SJCRH30 (cell line): ENCODE results near the gene SEC24C. TPM values are rescaled to one million over a fixed set of nuclear protein-coding genes. Genes with fewer than 3 reads are reported as not detected.

ENCODE experiments used
- DNase-seq, 2 experiments: peaks; one replicate each; pipeline ENCODE4 v3.0.0-alpha.2; 2015 to 2020
- H3K27ac ChIP-seq: fragments of 250-450 bp; sonication (Bioruptor Pico); 2 replicates; pipeline ENCODE4 v1.5.1; 2020; ENCODE audit warnings: mild to moderate bottlenecking, moderate library complexity
- H3K27me3 ChIP-seq: fragments of 250-450 bp; sonication (Bioruptor Pico); 2 replicates; pipeline ENCODE4 v1.5.1; 2020; ENCODE audit warnings: mild to moderate bottlenecking, moderate library complexity
- H3K36me3 ChIP-seq: fragments of 250-450 bp; sonication (Bioruptor Pico); 2 replicates; pipeline ENCODE4 v1.5.1; 2020; ENCODE audit warnings: mild to moderate bottlenecking, moderate library complexity
- H3K4me1 ChIP-seq: fragments of 250-450 bp; sonication (Bioruptor Pico); 2 replicates; pipeline ENCODE4 v1.5.1; 2020; ENCODE audit warnings: mild to moderate bottlenecking, moderate library complexity
- H3K4me3 ChIP-seq: fragments of 250-450 bp; sonication (Bioruptor Pico); 2 replicates; pipeline ENCODE4 v1.5.1; 2020; ENCODE audit warnings: mild to moderate bottlenecking, moderate library complexity
- H3K9me3 ChIP-seq: fragments of 250-450 bp; sonication (Bioruptor Pico); replicated peaks from 2 replicates; pipeline ENCODE4 v1.5.1; 2020; ENCODE audit warnings: mild to moderate bottlenecking, moderate library complexity
- total RNA-seq: library from RNA; depleted of rRNA; stranded (reverse); fragments of >200 nt; shearing (Covaris generic); gene quantifications from 2 replicates; pipeline ENCODE4 v1.2.3, GENCODE V29; 2014

The SEC24C gene
- total RNA-seq, 1 experiment from 2014 or later, result 92.2 TPM

DNA sequence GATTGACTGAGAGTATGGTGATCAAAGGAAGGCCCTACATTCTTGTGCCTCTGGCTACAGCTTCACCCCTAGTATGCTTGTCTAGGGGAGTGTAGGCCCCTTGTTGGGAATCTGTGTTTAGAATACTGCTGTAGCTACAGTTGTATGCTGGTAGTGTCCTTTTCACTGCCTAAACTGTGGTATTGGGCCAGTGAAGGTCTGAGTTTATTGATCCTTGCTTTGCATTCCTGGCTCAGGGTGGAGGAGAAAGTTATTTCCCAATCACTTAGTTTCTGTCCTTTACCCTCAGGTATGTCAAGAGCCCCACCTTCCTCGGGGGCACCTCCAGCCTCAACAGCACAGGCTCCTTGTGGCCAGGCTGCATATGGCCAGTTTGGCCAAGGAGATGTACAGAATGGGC is 6.6 kb downstream of the SEC24C start:
- no peak overlapping the region for H3K4me3 ChIP-seq
- H3K4me1 ChIP-seq, result no peaks in the 10 kb centered on the region
- H3K27ac ChIP-seq, result no peak overlapping the region
- DNase-seq, result no peak
- H3K9me3 ChIP-seq, result no peaks in the 10 kb centered on the region
- peaks cover 75% of the 10 kb centered on the region for H3K36me3 ChIP-seq
- no peaks in the 10 kb centered on the region for H3K27me3 ChIP-seq

DNA sequence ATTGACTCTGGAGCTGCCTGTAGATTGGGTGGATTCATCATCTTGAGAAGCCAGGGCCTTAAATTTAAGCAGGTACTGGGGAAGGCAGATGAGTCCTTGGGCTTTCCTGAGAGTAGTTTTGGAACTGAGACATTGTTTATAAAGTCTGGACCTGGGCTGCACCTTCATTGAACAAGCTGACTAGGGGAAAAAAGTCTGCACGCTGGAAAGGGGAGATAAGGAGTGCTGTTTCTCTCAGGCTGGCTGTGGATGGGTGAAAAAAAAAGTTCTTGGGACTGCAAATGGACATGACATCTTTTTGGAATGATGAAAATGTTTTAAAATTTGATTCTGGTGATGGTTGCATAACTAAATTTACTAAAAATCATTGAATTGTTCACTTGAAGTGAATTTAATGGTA is 12.0 kb downstream of the SEC24C start:
- H3K4me1 ChIP-seq, result peaks cover 8% of the 10 kb centered on the region
- no peak for DNase-seq
- no peak overlapping the region for H3K4me3 ChIP-seq
- no peaks in the 10 kb centered on the region for H3K9me3 ChIP-seq
- H3K27ac ChIP-seq, result no peak overlapping the region
- H3K36me3 ChIP-seq, result peaks cover 53% of the 10 kb centered on the region
- no peaks in the 10 kb centered on the region for H3K27me3 ChIP-seq

- Histone ChIP-seq H3K9me3 (no peaks in the 10 kb centered on the region), H3K27me3 (no peaks in the 10 kb centered on the region), H3K4me1 (peaks cover 17% of the 10 kb centered on the region), H3K27ac (no peak overlapping the region), H3K4me3 (no peak overlapping the region), H3K36me3 (peaks cover 53% of the 10 kb centered on the region)
- no peak for DNase-seq
These were observed 14.7 kb downstream of the SEC24C start for GRCh38 chr10:73758704-73759511.

- Histone ChIP-seq H3K36me3 (peaks cover 49% of the 10 kb centered on the region), H3K4me3 (no peak overlapping the region), H3K9me3 (no peaks in the 10 kb centered on the region), H3K27ac (no peak overlapping the region), H3K27me3 (no peaks in the 10 kb centered on the region), H3K4me1 (peaks cover 17% of the 10 kb centered on the region)
- DNase-seq, result no peak
These were observed 15.4 kb downstream of the SEC24C start for GRCh38 chr10:73759512-73760115.

DNA sequence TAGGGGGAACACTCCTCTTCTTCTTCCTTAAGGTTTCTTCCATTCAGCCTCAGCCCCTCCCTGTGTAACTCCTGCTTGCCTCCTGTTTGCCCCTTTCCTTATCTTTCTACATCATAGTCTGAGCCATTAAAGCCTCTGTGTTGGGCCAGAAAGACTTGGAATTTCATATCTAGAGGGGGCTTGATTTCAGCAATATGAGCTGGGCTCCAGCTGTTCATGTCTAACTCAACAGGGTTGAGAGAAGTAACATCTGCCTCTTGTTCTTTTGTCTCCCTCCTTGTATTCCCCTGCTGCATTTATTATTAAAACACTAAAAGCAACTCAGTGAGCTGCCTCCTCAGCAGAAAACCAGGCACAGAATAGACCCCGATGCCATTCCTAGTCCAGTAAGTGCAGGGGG is 17.6 kb downstream of the SEC24C start:
- H3K9me3 ChIP-seq, result no peaks in the 10 kb centered on the region
- H3K27ac ChIP-seq, result peak overlapping the region; percentile 24; the same call in 1 of the 2 replicates
- no peaks in the 10 kb centered on the region for H3K27me3 ChIP-seq
- H3K4me1 ChIP-seq, result peaks cover 17% of the 10 kb centered on the region
- no peak overlapping the region for H3K4me3 ChIP-seq
- H3K36me3 ChIP-seq, result peaks cover 67% of the 10 kb centered on the region
- peak in 1 of 2 experiments; percentile 44 for DNase-seq

GRCh38 chr10:73762915-73763314 is 18.7 kb downstream of the SEC24C start:
- peaks cover 77% of the 10 kb centered on the region for H3K36me3 ChIP-seq
- no peak overlapping the region for H3K4me3 ChIP-seq
- H3K27ac ChIP-seq, result no peak overlapping the region
- no peaks in the 10 kb centered on the region for H3K9me3 ChIP-seq
- peaks cover 17% of the 10 kb centered on the region for H3K4me1 ChIP-seq
- DNase-seq, result no peak
- H3K27me3 ChIP-seq, result no peaks in the 10 kb centered on the region

- Histone ChIP-seq H3K36me3 (peaks cover 78% of the 10 kb centered on the region), H3K9me3 (no peaks in the 10 kb centered on the region), H3K4me1 (peaks cover 17% of the 10 kb centered on the region), H3K4me3 (no peak overlapping the region), H3K27ac (no peak overlapping the region), H3K27me3 (no peaks in the 10 kb centered on the region)
- DNase-seq, result no peak
These were observed 19.2 kb downstream of the SEC24C start for GRCh38 chr10:73763343-73763742.

GRCh38 chr10:73765066-73765465 is 20.9 kb downstream of the SEC24C start:
- Histone ChIP-seq H3K36me3 (peaks cover 86% of the 10 kb centered on the region), H3K4me1 (peaks cover 10% of the 10 kb centered on the region)
- DNase-seq, result no peak

DNA sequence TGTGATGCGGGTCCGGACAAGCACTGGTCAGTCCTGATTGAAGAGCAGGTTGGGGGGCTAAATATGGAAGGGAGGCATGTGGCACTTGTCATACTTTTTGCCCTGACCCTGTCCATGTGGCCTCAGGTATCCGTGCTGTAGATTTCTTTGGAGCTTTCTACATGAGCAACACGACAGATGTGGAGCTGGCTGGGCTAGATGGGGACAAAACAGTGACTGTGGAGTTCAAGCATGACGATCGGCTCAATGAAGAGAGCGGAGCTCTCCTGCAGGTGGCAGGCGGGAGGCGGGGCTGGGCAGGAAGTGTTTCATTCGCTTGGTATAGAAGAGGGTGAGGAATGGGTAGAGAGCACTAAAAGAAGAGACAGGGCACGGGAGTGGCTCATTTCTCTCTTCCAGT is 24.7 kb downstream of the SEC24C start:
- Histone ChIP-seq H3K27ac (no peak overlapping the region), H3K36me3 (peaks cover 62% of the 10 kb centered on the region), H3K27me3 (no peaks in the 10 kb centered on the region), H3K4me3 (no peak overlapping the region), H3K4me1 (peaks cover 4% of the 10 kb centered on the region), H3K9me3 (no peaks in the 10 kb centered on the region)
- no peak for DNase-seq

More at GRCh38 chr10:73765066-73765465, 20.9 kb downstream of the SEC24C start:
- Histone ChIP-seq H3K4me3 (no peak overlapping the region), H3K27me3 (no peaks in the 10 kb centered on the region), H3K27ac (no peak overlapping the region), H3K9me3 (no peaks in the 10 kb centered on the region)

GRCh38 chr10:73769396-73769795 is 25.2 kb downstream of the SEC24C start:
- H3K4me3 ChIP-seq, result no peak overlapping the region

GRCh38 chr10:73771722-73772280 is 27.6 kb downstream of the SEC24C start:
- Histone ChIP-seq H3K27ac (peak overlapping the region; percentile 77), H3K27me3 (no peaks in the 10 kb centered on the region), H3K9me3 (no peaks in the 10 kb centered on the region), H3K4me3 (peak overlapping the region; percentile 72), H3K4me1 (peaks cover 5% of the 10 kb centered on the region), H3K36me3 (peaks cover 45% of the 10 kb centered on the region)
- DNase-seq, result peak in 1 of 2 experiments; percentile 54

More at GRCh38 chr10:73769396-73769795, 25.2 kb downstream of the SEC24C start:
- Histone ChIP-seq H3K27me3 (no peaks in the 10 kb centered on the region), H3K27ac (no peak overlapping the region), H3K9me3 (no peaks in the 10 kb centered on the region), H3K4me1 (peaks cover 5% of the 10 kb centered on the region), H3K36me3 (peaks cover 59% of the 10 kb centered on the region)
- DNase-seq, result no peak

- Histone ChIP-seq H3K36me3 (peaks cover 41% of the 10 kb centered on the region), H3K27me3 (no peaks in the 10 kb centered on the region), H3K9me3 (no peaks in the 10 kb centered on the region), H3K4me1 (peaks cover 5% of the 10 kb centered on the region), H3K27ac (peak overlapping the region; percentile 77), H3K4me3 (peak overlapping the region; percentile 72)
- DNase-seq, result peak; percentile 86
These were observed 28.3 kb downstream of the SEC24C start for GRCh38 chr10:73772281-73773151.

- peaks cover 37% of the 10 kb centered on the region for H3K36me3 ChIP-seq
- no peak overlapping the region; the same call in 1 of the 2 replicates for H3K27ac ChIP-seq
- DNase-seq, result no peak
- H3K27me3 ChIP-seq, result no peaks in the 10 kb centered on the region
- H3K4me1 ChIP-seq, result peaks cover 5% of the 10 kb centered on the region
- H3K4me3 ChIP-seq, result peak overlapping the region; percentile 72
- H3K9me3 ChIP-seq, result no peaks in the 10 kb centered on the region
These were observed 29.1 kb downstream of the SEC24C start for GRCh38 chr10:73773152-73773879.

DNA sequence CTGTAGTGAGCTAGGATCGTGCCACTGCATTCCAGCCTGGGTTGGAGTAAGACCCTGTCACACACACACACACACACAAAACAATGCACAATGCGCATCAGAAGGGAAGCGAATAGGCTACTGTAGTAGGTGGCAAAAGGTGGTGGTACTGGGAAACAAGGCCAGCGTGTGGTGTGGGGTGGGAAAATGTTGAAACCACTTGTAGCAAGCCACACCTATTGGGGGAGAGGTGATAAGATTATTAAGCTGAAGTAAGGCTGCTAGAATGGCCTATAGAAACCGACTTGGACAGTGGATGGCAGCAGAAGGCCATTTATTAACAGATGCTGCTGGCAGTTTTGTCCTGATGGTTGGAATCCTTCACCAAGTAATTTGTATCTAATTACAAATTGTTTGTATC is 30.5 kb downstream of the SEC24C start:
- Histone ChIP-seq H3K27ac (no peak overlapping the region), H3K4me1 (peaks cover 5% of the 10 kb centered on the region), H3K9me3 (no peaks in the 10 kb centered on the region), H3K4me3 (no peak overlapping the region), H3K36me3 (peaks cover 34% of the 10 kb centered on the region), H3K27me3 (no peaks in the 10 kb centered on the region)
- DNase-seq, result peak in 1 of 2 experiments; percentile 26
